ENCODE data around the gene COL6A3. TPM values are rescaled to one million over a fixed set of nuclear protein-coding genes. Genes with fewer than 3 reads are reported as not detected.

The COL6A3 gene
- total and polyA plus RNA-seq, 7 donors, result 15.5 to 75.2 (median 59.1) TPM

DNA sequence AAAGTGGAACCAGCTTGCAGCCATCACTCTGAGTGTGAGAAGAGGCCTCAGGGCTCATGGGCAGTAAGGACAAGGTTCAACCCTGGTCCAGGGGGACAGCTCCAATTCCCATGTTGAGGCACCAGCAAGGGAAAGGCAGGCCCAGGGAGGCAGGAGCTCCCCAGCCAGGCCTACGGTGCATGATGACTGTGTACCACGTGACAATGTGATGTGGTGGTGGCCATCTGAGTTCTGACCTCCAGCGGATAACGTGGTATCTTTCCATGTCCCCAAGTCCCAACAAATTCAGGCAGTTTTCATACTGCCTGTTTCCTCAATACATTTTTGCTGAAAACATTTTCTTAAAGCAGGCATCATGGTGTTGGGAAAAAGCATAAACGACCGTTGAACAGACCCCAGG, 36.1 kb upstream of the COL6A3 start:
- WGBS, 3 donors, result 90 to 95% (median 93%) methylated on average over 6 of the region's 6 CpGs

DNA sequence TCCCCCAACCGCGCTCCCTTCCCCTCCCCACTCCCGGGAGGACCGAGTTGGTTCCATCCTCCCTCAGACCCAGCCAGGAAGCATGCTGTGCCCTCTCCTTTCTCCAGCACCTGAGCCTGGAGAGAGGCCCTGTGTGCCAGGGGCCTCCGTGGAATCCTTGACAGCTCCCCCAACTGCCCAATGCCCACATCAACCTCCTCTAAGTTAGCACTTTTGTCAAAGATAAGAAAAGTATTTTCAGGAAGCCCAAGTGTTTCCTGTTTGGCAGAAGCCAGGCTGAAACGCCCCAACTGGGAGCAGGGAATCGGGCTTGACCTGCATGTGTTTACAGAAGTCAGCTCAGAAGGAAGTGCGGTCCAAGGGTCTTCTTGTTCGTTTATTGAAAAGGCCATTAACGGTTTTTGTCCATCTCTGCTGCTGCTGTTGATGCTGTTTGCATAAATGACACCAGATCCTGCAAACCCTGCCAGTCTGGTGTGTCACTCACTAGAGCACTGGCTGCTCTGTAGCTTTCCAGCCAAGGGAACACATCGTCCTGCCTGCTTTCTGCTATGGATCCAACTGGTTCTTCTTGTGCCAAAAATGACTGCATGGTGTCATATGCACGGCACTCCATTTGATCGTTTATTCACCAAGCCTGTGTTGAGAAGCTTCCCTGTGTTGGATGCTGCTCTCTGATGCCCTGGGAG, 35.4 kb upstream of the COL6A3 start:
- H3K9me3 ChIP-seq, result no peaks in the 10 kb centered on the region
- TF ChIP-seq, protein P1, sequence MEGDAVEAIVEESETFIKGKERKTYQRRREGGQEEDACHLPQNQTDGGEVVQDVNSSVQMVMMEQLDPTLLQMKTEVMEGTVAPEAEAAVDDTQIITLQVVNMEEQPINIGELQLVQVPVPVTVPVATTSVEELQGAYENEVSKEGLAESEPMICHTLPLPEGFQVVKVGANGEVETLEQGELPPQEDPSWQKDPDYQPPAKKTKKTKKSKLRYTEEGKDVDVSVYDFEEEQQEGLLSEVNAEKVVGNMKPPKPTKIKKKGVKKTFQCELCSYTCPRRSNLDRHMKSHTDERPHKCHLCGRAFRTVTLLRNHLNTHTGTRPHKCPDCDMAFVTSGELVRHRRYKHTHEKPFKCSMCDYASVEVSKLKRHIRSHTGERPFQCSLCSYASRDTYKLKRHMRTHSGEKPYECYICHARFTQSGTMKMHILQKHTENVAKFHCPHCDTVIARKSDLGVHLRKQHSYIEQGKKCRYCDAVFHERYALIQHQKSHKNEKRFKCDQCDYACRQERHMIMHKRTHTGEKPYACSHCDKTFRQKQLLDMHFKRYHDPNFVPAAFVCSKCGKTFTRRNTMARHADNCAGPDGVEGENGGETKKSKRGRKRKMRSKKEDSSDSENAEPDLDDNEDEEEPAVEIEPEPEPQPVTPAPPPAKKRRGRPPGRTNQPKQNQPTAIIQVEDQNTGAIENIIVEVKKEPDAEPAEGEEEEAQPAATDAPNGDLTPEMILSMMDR (IDR thresholded peaks at IDR 0.05), result no peak
- H3K27ac ChIP-seq, result peak overlapping the region; percentile 80
- H3K4me1 ChIP-seq, result peaks cover 20% of the 10 kb centered on the region
- peak; percentile 72 to 88 for DNase-seq
- no peaks in the 10 kb centered on the region for H3K27me3 ChIP-seq (ENCODE audit: insufficient read depth in 3 of 3, low read length in 2 of 3)
- H3K36me3 ChIP-seq (ENCODE audit: insufficient read depth in 1 of 2, low read depth in 1 of 2), result no peaks in the 10 kb centered on the region
- peak; percentile 93 to 96 (median 96) for ATAC-seq
- WGBS, 3 donors, result 17 to 37% (median 21%) methylated on average over 13 of the region's 13 CpGs
- intact Hi-C loops (cut with DNase I), result no loop called here
- no peak overlapping the region for H3K4me3 ChIP-seq

More for the DNA sequence above, 36.1 kb upstream of the COL6A3 start:
- ATAC-seq (peak in 2 of 4 donors; percentile 8 to 11), DNase-seq (no peak)
- no peaks in the 10 kb centered on the region for H3K36me3 ChIP-seq (ENCODE audit: insufficient read depth in 1 of 2, low read depth in 1 of 2)
- no peaks in the 10 kb centered on the region for H3K9me3 ChIP-seq
- no peak overlapping the region for H3K4me3 ChIP-seq
- no peaks in the 10 kb centered on the region for H3K27me3 ChIP-seq (ENCODE audit: insufficient read depth in 3 of 3, low read length in 2 of 3)
- intact Hi-C loops (cut with DNase I), result no loop called here
- H3K27ac ChIP-seq, result peak overlapping the region; percentile 80
- TF ChIP-seq, protein P1 (IDR thresholded peaks at IDR 0.05), result no peak
- H3K4me1 ChIP-seq, result peaks cover 20% of the 10 kb centered on the region

DNA sequence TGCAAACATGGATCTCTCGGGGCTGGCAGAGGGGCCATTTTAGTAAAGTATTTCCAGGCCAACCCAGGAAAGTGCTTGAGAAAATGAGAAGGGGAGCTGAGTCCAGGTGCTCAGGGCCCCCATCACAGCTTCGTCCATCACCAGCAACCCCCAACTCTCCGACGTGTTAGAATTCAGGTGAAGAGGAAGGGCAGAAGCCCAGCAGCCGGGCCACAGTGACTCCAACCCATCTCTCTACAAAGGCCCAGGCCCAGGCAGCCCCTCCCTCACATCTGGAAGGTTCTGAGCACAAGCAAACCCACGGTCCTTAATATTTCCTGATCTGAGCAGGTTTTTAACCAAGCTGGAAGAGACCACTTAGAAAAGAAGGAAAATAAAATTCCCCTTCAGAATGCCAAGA, 34.7 kb upstream of the COL6A3 start:
- Histone ChIP-seq H3K4me1 (peaks cover 20% of the 10 kb centered on the region), H3K9me3 (no peaks in the 10 kb centered on the region), H3K27me3 (ENCODE audit: insufficient read depth in 3 of 3, low read length in 2 of 3) (no peaks in the 10 kb centered on the region), H3K36me3 (ENCODE audit: insufficient read depth in 1 of 2, low read depth in 1 of 2) (no peaks in the 10 kb centered on the region), H3K27ac (peak overlapping the region; percentile 80), H3K4me3 (no peak overlapping the region)
- TF ChIP-seq, protein P1 (IDR thresholded peaks at IDR 0.05), result no peak
- intact Hi-C loops (cut with DNase I), result no loop called here
- 80 to 87% (median 82%) methylated on average over 6 of the region's 6 CpGs for WGBS, 3 donors
- ATAC-seq (no peak), DNase-seq (no peak)

DNA sequence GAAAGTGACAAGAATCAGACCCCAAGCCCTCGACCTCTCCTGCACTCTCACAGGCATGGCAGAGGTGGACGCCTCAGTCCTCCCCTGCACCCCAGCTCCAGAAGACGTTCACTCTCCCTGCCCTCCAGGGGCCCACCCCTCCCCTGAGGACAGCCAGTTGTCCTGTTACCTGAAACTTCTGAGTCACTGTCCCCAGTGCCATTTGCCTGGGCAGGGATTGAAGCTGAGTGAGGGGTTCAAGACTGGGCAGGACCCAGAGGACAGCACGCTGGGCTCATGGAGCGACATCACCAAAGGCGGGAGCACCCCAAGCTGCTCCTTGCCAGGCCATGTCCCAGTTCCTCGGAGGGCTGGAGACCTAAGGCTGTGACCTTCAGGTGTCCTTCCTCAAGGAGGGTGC, 34.2 kb upstream of the COL6A3 start:
- ATAC-seq (peak in 3 of 4 donors; percentile 16 to 20 (median 16)), DNase-seq (no peak)
- Histone ChIP-seq H3K4me1 (peaks cover 20% of the 10 kb centered on the region), H3K27ac (no peak overlapping the region), H3K36me3 (ENCODE audit: insufficient read depth in 1 of 2, low read depth in 1 of 2) (no peaks in the 10 kb centered on the region), H3K9me3 (no peaks in the 10 kb centered on the region), H3K4me3 (no peak overlapping the region), H3K27me3 (ENCODE audit: insufficient read depth in 3 of 3, low read length in 2 of 3) (no peaks in the 10 kb centered on the region)
- intact Hi-C loops (cut with DNase I), result no loop called here
- 81 to 92% (median 87%) methylated on average over 7 of the region's 7 CpGs for WGBS, 3 donors
- TF ChIP-seq, protein P1 (IDR thresholded peaks at IDR 0.05), result no peak

DNA sequence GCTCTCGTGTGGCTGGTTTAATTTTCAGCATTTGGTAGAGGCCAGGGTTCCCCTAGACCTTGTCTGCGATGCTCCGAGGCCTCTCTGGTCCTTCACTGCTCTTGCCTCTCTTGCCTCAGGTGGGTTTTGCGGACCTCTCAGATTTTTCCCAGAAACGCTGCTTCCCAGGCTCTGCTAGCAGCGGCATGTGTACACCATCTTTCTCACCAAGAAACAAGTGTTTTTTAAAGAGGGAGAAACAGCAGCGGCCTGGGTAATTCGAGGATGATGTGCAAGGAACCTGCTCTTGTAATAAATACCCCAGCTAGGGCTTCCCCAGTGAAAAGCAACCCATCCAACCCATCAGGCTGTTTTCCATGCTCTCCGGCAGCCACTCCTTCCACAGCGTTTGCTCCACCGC, 33.5 kb upstream of the COL6A3 start:
- TF ChIP-seq, protein P1 (IDR thresholded peaks at IDR 0.05), result no peak
- WGBS, 3 donors, result 88 to 96% (median 89%) methylated on average over 11 of the region's 11 CpGs
- H3K4me3 ChIP-seq, result no peak overlapping the region
- no peaks in the 10 kb centered on the region for H3K9me3 ChIP-seq
- DNase-seq (no peak), ATAC-seq (no peak)
- H3K36me3 ChIP-seq (ENCODE audit: insufficient read depth in 1 of 2, low read depth in 1 of 2), result no peaks in the 10 kb centered on the region
- H3K4me1 ChIP-seq, result peaks cover 20% of the 10 kb centered on the region
- intact Hi-C loops (cut with DNase I), result no loop called here
- no peak overlapping the region for H3K27ac ChIP-seq
- no peaks in the 10 kb centered on the region for H3K27me3 ChIP-seq (ENCODE audit: insufficient read depth in 3 of 3, low read length in 2 of 3)
